ENCODE results near the gene S1PR3.

S1PR3 gene

DNA sequence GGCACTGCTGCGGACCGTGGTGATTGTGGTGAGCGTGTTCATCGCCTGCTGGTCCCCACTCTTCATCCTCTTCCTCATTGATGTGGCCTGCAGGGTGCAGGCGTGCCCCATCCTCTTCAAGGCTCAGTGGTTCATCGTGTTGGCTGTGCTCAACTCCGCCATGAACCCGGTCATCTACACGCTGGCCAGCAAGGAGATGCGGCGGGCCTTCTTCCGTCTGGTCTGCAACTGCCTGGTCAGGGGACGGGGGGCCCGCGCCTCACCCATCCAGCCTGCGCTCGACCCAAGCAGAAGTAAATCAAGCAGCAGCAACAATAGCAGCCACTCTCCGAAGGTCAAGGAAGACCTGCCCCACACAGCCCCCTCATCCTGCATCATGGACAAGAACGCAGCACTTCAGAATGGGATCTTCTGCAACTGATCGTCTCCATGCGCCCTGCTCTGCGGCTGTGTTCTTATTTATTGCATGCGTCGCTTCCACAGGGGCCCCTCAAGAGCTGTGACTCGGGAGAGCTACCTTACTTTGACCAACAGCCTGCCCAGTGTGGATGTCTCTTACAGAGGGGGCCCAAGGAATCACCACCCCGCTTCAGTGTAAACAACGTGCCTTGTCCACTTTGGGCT, 10.8 kb downstream of the S1PR3 start:
- no peak for DNase-seq (ENCODE audit: extremely low spot score)
- POLR2A ChIA-PET, result no interaction called here
- TF ChIP-seq FOXK2 (IDR thresholded peaks at IDR 0.05), result no peak
- TF ChIP-seq L3MBTL2 (conservative IDR thresholded peaks at IDR 0.05), result no peak
- no peak for TF ChIP-seq ARNT (IDR thresholded peaks at IDR 0.05)
- no peak for TF ChIP-seq SUZ12 (IDR thresholded peaks at IDR 0.05)
- TF ChIP-seq ELF4 (IDR thresholded peaks at IDR 0.05), result no peak
- no peak for TF ChIP-seq LEF1 (IDR thresholded peaks at IDR 0.05; ENCODE audit: borderline replicate concordance)
- no peak for TF ChIP-seq NFRKB (IDR thresholded peaks at IDR 0.05)
- no peak for TF ChIP-seq HDGF (IDR thresholded peaks at IDR 0.05; ENCODE audit: borderline replicate concordance)
- TF ChIP-seq TARDBP (IDR thresholded peaks at IDR 0.05), result no peak
- no peak for TF ChIP-seq FOXM1 (IDR thresholded peaks at IDR 0.05; ENCODE audit: borderline replicate concordance)
- TF ChIP-seq SP1 (IDR thresholded peaks at IDR 0.05), result no peak
- no peak for TF ChIP-seq FOXA1 (IDR thresholded peaks at IDR 0.05)
- CTCF ChIA-PET, result no interaction called here

DNA sequence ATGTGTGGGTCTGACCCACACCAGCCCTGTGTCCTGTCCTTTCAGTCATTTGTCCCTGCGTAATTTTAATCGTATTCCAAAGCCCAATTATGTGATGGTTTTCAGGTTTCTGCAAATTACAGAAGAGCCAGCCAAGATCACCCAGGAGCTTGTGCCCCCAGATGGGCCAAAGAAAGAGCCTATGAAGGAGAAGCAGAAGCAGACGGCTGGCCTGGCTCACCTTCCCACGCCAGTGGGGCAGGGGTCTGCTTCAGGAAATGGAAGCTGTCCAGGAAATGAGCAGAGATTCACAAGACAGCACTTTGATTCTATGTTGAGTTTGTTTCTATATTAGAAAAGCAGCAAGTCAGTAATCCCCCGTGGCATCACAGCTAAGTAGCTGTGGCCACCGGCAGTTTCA, 11.7 kb downstream of the S1PR3 start:
- CTCF ChIA-PET, result no interaction called here
- no peak for TF ChIP-seq ELF4 (IDR thresholded peaks at IDR 0.05)
- no peak for TF ChIP-seq FOXA1 (IDR thresholded peaks at IDR 0.05)
- TF ChIP-seq TARDBP (IDR thresholded peaks at IDR 0.05), result no peak
- no peak for DNase-seq (ENCODE audit: extremely low spot score)
- POLR2A ChIA-PET, result no interaction called here

DNA sequence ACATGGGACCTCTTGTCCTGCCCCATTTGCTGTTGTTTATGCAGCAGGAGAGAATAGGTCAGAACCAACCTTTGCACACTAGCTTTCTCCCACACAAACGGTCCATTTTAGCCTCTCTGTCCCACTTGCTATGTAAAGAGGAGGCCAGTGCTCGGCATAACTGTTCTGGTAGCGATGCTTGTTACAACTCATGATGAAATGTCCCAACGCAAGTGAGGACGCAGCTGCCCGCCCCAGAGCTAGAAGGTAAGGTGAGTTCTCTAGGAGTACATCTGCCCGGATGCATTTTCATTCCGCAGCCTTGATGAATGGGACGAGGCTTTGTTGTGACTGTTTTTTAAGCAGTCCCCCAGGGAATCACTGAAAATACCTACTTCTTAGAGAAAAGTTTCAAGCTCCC, 14.1 kb downstream of the S1PR3 start:
- TF ChIP-seq BHLHE40 (IDR thresholded peaks at IDR 0.05; ENCODE audit: borderline replicate concordance), result no peak
- TF ChIP-seq ARNT (IDR thresholded peaks at IDR 0.05), result no peak
- no peak for TF ChIP-seq L3MBTL2 (conservative IDR thresholded peaks at IDR 0.05)
- TF ChIP-seq FOXA1 (IDR thresholded peaks at IDR 0.05), result no peak
- no peak for TF ChIP-seq SUZ12 (IDR thresholded peaks at IDR 0.05)
- no peak for TF ChIP-seq HDGF (IDR thresholded peaks at IDR 0.05; ENCODE audit: borderline replicate concordance)
- no peak for TF ChIP-seq CTBP1 (IDR thresholded peaks at IDR 0.05; ENCODE audit: borderline replicate concordance)
- no peak for TF ChIP-seq SP1 (IDR thresholded peaks at IDR 0.05)
- no peak for TF ChIP-seq TARDBP (IDR thresholded peaks at IDR 0.05)
- no peak for TF ChIP-seq FOXM1 (IDR thresholded peaks at IDR 0.05; ENCODE audit: borderline replicate concordance)
- no peak for TF ChIP-seq ZNF384 (IDR thresholded peaks at IDR 0.05)
- no peak for TF ChIP-seq FOXK2 (IDR thresholded peaks at IDR 0.05)
- no peak for TF ChIP-seq NFRKB (IDR thresholded peaks at IDR 0.05)
- no peak for TF ChIP-seq LEF1 (IDR thresholded peaks at IDR 0.05; ENCODE audit: borderline replicate concordance)
- TF ChIP-seq, protein P1, sequence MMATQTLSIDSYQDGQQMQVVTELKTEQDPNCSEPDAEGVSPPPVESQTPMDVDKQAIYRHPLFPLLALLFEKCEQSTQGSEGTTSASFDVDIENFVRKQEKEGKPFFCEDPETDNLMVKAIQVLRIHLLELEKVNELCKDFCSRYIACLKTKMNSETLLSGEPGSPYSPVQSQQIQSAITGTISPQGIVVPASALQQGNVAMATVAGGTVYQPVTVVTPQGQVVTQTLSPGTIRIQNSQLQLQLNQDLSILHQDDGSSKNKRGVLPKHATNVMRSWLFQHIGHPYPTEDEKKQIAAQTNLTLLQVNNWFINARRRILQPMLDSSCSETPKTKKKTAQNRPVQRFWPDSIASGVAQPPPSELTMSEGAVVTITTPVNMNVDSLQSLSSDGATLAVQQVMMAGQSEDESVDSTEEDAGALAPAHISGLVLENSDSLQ (IDR thresholded peaks at IDR 0.05), result no peak
- no peak for TF ChIP-seq ELF4 (IDR thresholded peaks at IDR 0.05)
- POLR2A ChIA-PET, result no interaction called here
- CTCF ChIA-PET, result interaction anchor here (1.0 kb wide), 1 partner anchor 274 kb away, joined by 3 read pairs; no protein-coding TSS in a partner anchor
- DNase-seq (ENCODE audit: extremely low spot score), result no peak

DNA sequence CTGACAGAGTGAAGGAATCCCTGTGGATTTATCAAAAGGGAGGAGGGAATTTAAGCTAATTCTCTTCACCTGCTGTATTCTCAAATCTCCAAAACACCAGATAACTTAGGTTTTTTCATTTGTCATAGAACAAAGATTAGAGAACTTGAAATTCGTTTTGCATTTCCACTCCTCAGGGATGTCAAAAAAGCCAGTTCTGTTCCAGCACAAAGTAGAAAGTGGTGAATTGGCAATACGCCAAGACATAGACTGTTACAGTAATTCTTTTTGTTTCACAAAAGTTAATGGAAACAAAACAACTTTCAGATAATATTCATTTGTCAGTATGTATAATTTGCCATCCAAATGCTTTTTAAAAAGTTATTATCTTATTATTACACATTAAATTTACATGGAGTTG, 15.0 kb downstream of the S1PR3 start:
- DNase-seq (ENCODE audit: extremely low spot score), result no peak
- no peak for TF ChIP-seq SP1 (IDR thresholded peaks at IDR 0.05)
- TF ChIP-seq L3MBTL2 (conservative IDR thresholded peaks at IDR 0.05), result no peak
- TF ChIP-seq BHLHE40 (IDR thresholded peaks at IDR 0.05; ENCODE audit: borderline replicate concordance), result no peak
- TF ChIP-seq LEF1 (IDR thresholded peaks at IDR 0.05; ENCODE audit: borderline replicate concordance), result no peak
- no peak for TF ChIP-seq NFRKB (IDR thresholded peaks at IDR 0.05)
- TF ChIP-seq FOXM1 (IDR thresholded peaks at IDR 0.05; ENCODE audit: borderline replicate concordance), result no peak
- no peak for TF ChIP-seq SUZ12 (IDR thresholded peaks at IDR 0.05)
- TF ChIP-seq FOXA1 (IDR thresholded peaks at IDR 0.05), result no peak
- TF ChIP-seq FOXK2 (IDR thresholded peaks at IDR 0.05), result no peak
- no peak for TF ChIP-seq HDGF (IDR thresholded peaks at IDR 0.05; ENCODE audit: borderline replicate concordance)
- no peak for TF ChIP-seq TARDBP (IDR thresholded peaks at IDR 0.05)
- no peak for TF ChIP-seq ZNF384 (IDR thresholded peaks at IDR 0.05)
- TF ChIP-seq ELF4 (IDR thresholded peaks at IDR 0.05), result no peak
- TF ChIP-seq, protein P1 (IDR thresholded peaks at IDR 0.05), result no peak
- no peak for TF ChIP-seq ARNT (IDR thresholded peaks at IDR 0.05)
- no peak for TF ChIP-seq CTBP1 (IDR thresholded peaks at IDR 0.05; ENCODE audit: borderline replicate concordance)
- ChIA-PET POLR2A (no interaction called here), CTCF (no interaction called here)

DNA sequence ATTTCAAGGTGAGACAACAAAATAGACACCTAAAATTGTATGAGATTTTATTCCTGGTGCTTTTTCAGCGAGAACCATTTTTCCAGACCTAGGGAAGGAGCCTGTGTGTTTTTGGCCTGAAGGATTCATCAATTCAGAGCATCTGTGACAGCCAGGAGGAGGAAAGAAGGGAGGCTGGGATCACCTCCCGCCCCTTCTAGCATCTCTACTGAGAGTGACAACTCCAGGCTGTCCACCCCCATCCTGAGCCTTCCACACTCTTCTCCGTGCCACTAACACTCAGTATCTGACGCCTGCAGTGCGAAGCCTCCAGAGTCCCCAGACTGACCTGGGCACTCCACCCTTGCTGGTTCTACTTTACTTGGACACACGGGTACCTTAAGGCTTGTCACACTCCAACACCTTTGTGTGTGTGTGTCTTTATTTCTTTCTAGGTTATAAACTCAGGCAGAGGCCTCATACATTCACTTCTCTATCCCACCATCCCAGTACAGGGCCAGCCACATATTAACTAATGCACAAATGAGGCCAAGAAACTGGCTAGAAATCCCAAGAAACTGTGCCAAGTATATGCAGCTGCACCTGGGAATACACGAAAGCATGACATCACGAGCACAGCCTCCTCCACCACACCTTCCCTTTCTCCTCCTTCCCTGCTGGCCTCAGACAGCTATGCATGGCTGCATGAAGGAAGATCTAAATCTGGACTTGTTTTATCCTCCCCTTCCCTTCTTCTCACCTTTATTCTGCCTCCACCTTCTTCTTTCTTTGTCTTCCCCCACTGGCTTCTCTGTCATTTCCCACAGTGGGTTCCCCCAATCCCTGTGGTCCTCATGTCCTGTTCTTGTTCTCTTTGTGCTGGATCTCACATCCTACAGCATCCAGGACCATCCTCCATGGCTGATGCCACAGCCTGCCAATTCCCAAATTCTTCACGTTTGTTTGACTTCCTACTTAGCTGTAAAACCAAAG, 16.0 kb downstream of the S1PR3 start:
- ChIA-PET CTCF (no interaction called here), POLR2A (no interaction called here)
- TF ChIP-seq SP1 (IDR thresholded peaks at IDR 0.05) (no peak), BHLHE40 (IDR thresholded peaks at IDR 0.05; ENCODE audit: borderline replicate concordance) (no peak), ZNF384 (IDR thresholded peaks at IDR 0.05) (no peak), FOXM1 (IDR thresholded peaks at IDR 0.05; ENCODE audit: borderline replicate concordance) (no peak), ELF4 (IDR thresholded peaks at IDR 0.05) (no peak), HDGF (IDR thresholded peaks at IDR 0.05; ENCODE audit: borderline replicate concordance) (no peak), NFRKB (IDR thresholded peaks at IDR 0.05) (no peak), FOXK2 (IDR thresholded peaks at IDR 0.05) (no peak), TARDBP (IDR thresholded peaks at IDR 0.05) (no peak), ARNT (IDR thresholded peaks at IDR 0.05) (no peak), L3MBTL2 (conservative IDR thresholded peaks at IDR 0.05) (no peak), CTBP1 (IDR thresholded peaks at IDR 0.05; ENCODE audit: borderline replicate concordance) (no peak), SUZ12 (IDR thresholded peaks at IDR 0.05) (no peak), LEF1 (IDR thresholded peaks at IDR 0.05; ENCODE audit: borderline replicate concordance) (no peak), FOXA1 (IDR thresholded peaks at IDR 0.05) (no peak)
- TF ChIP-seq, protein P1 (IDR thresholded peaks at IDR 0.05), result no peak
- no peak for DNase-seq (ENCODE audit: extremely low spot score)

Measured in HEK293T (cell line).